ENCODE measurements around the gene KLHL18.
"Not testable (repeated sequence)": the region's sequence is repeated elsewhere in the genome, so short reads cannot be mapped to it uniquely, and the experiment has no call there.

The KLHL18 gene

GRCh38 chr3:47299381-47300318 is 16.9 kb downstream of the KLHL18 start:
- Histone ChIP-seq H3K36me3 (ENCODE audit: control insufficient read depth, insufficient read depth, low read length) (no peaks in the 10 kb centered on the region), H3K4me3 (ENCODE audit: low read depth, low read length) (no peak overlapping the region), H3K27me3 (ENCODE audit: control insufficient read depth, insufficient read depth, low read length) (no peaks in the 10 kb centered on the region), H3K4me1 (ENCODE audit: control insufficient read depth, insufficient read depth, low read length) (no peaks in the 10 kb centered on the region), H3K9me3 (ENCODE audit: control insufficient read depth, insufficient read depth, low read length) (no peaks in the 10 kb centered on the region), H3K9ac (ENCODE audit: low read depth, low read length) (no peak overlapping the region)

GRCh38 chr3:47301456-47301855 is 18.7 kb downstream of the KLHL18 start:
- no peaks in the 10 kb centered on the region for H3K27me3 ChIP-seq (ENCODE audit: control insufficient read depth, insufficient read depth, low read length)
- no peak overlapping the region for H3K9ac ChIP-seq (ENCODE audit: low read depth, low read length)

GRCh38 chr3:47306022-47306421 is 23.3 kb downstream of the KLHL18 start:
- no peaks in the 10 kb centered on the region for H3K36me3 ChIP-seq (ENCODE audit: control insufficient read depth, insufficient read depth, low read length)
- no peak overlapping the region for H3K4me3 ChIP-seq (ENCODE audit: low read depth, low read length)
- no peaks in the 10 kb centered on the region for H3K27me3 ChIP-seq (ENCODE audit: control insufficient read depth, insufficient read depth, low read length)
- H3K9ac ChIP-seq (ENCODE audit: low read depth, low read length), result no peak overlapping the region
- no peaks in the 10 kb centered on the region for H3K9me3 ChIP-seq (ENCODE audit: control insufficient read depth, insufficient read depth, low read length)
- H3K4me1 ChIP-seq (ENCODE audit: control insufficient read depth, insufficient read depth, low read length), result no peaks in the 10 kb centered on the region

More at GRCh38 chr3:47301456-47301855, 18.7 kb downstream of the KLHL18 start:
- no peak overlapping the region for H3K4me3 ChIP-seq (ENCODE audit: low read depth, low read length)
- no peaks in the 10 kb centered on the region for H3K9me3 ChIP-seq (ENCODE audit: control insufficient read depth, insufficient read depth, low read length)
- no peaks in the 10 kb centered on the region for H3K36me3 ChIP-seq (ENCODE audit: control insufficient read depth, insufficient read depth, low read length)
- H3K4me1 ChIP-seq (ENCODE audit: control insufficient read depth, insufficient read depth, low read length), result no peaks in the 10 kb centered on the region

- not testable (repeated sequence) for H3K9me3 ChIP-seq (ENCODE audit: control insufficient read depth, insufficient read depth, low read length); H3K9ac ChIP-seq (ENCODE audit: low read depth, low read length); H3K27me3 ChIP-seq (ENCODE audit: control insufficient read depth, insufficient read depth, low read length); H3K4me3 ChIP-seq (ENCODE audit: low read depth, low read length); H3K4me1 ChIP-seq (ENCODE audit: control insufficient read depth, insufficient read depth, low read length); H3K36me3 ChIP-seq (ENCODE audit: control insufficient read depth, insufficient read depth, low read length)
These were observed 26.5 kb downstream of the KLHL18 start for GRCh38 chr3:47309231-47309630.

DNA sequence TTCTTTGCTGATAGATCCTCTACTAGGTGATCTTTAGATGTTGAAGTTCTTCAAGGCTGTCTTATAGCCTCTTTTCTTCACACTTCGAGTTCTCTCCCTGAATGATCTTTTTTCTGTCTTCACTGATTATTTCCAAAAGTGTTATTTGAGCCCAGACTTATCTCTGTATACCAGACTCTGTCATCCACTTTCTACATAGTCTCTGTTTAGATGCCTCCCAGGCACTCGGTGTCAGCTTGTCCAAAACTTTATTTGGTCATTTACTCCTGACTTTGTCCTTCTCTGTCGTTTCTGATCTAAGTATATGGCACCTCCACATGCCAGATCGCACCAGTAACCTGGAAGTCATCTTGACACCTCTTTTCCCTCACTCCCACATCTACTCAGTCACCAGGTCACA is 27.6 kb downstream of the KLHL18 start:
- Histone ChIP-seq H3K9ac (ENCODE audit: low read depth, low read length) (no peak overlapping the region), H3K4me1 (ENCODE audit: control insufficient read depth, insufficient read depth, low read length) (peaks cover 3% of the 10 kb centered on the region)

GRCh38 chr3:47313341-47314055 is 30.8 kb downstream of the KLHL18 start:
- H3K27me3 ChIP-seq (ENCODE audit: control insufficient read depth, insufficient read depth, low read length), result no peaks in the 10 kb centered on the region
- peaks cover 3% of the 10 kb centered on the region for H3K4me1 ChIP-seq (ENCODE audit: control insufficient read depth, insufficient read depth, low read length)
- H3K9me3 ChIP-seq (ENCODE audit: control insufficient read depth, insufficient read depth, low read length), result no peaks in the 10 kb centered on the region
- H3K9ac ChIP-seq (ENCODE audit: low read depth, low read length), result no peak overlapping the region
- H3K36me3 ChIP-seq (ENCODE audit: control insufficient read depth, insufficient read depth, low read length), result no peaks in the 10 kb centered on the region
- H3K4me3 ChIP-seq (ENCODE audit: low read depth, low read length), result no peak overlapping the region

More for the DNA sequence above, 27.6 kb downstream of the KLHL18 start:
- H3K9me3 ChIP-seq (ENCODE audit: control insufficient read depth, insufficient read depth, low read length), result no peaks in the 10 kb centered on the region
- no peaks in the 10 kb centered on the region for H3K27me3 ChIP-seq (ENCODE audit: control insufficient read depth, insufficient read depth, low read length)
- no peak overlapping the region for H3K4me3 ChIP-seq (ENCODE audit: low read depth, low read length)
- H3K36me3 ChIP-seq (ENCODE audit: control insufficient read depth, insufficient read depth, low read length), result no peaks in the 10 kb centered on the region

GRCh38 chr3:47314056-47314764 is 31.5 kb downstream of the KLHL18 start:
- no peaks in the 10 kb centered on the region for H3K36me3 ChIP-seq (ENCODE audit: control insufficient read depth, insufficient read depth, low read length)
- H3K4me3 ChIP-seq (ENCODE audit: low read depth, low read length), result no peak overlapping the region
- H3K27me3 ChIP-seq (ENCODE audit: control insufficient read depth, insufficient read depth, low read length), result no peaks in the 10 kb centered on the region
- H3K9ac ChIP-seq (ENCODE audit: low read depth, low read length), result no peak overlapping the region
- H3K4me1 ChIP-seq (ENCODE audit: control insufficient read depth, insufficient read depth, low read length), result peaks cover 3% of the 10 kb centered on the region
- no peaks in the 10 kb centered on the region for H3K9me3 ChIP-seq (ENCODE audit: control insufficient read depth, insufficient read depth, low read length)

GRCh38 chr3:47315069-47315647 is 32.4 kb downstream of the KLHL18 start:
- H3K4me1 ChIP-seq (ENCODE audit: control insufficient read depth, insufficient read depth, low read length), result peaks cover 3% of the 10 kb centered on the region
- H3K4me3 ChIP-seq (ENCODE audit: low read depth, low read length), result no peak overlapping the region
- no peak overlapping the region for H3K9ac ChIP-seq (ENCODE audit: low read depth, low read length)
- H3K36me3 ChIP-seq (ENCODE audit: control insufficient read depth, insufficient read depth, low read length), result peaks cover 3% of the 10 kb centered on the region
- H3K9me3 ChIP-seq (ENCODE audit: control insufficient read depth, insufficient read depth, low read length), result no peaks in the 10 kb centered on the region
- H3K27me3 ChIP-seq (ENCODE audit: control insufficient read depth, insufficient read depth, low read length), result no peaks in the 10 kb centered on the region

- not testable (repeated sequence) for H3K36me3 ChIP-seq (ENCODE audit: control insufficient read depth, insufficient read depth, low read length); H3K4me3 ChIP-seq (ENCODE audit: low read depth, low read length); H3K9ac ChIP-seq (ENCODE audit: low read depth, low read length); H3K27me3 ChIP-seq (ENCODE audit: control insufficient read depth, insufficient read depth, low read length); H3K9me3 ChIP-seq (ENCODE audit: control insufficient read depth, insufficient read depth, low read length); H3K4me1 ChIP-seq (ENCODE audit: control insufficient read depth, insufficient read depth, low read length)
These were observed 33.4 kb downstream of the KLHL18 start for GRCh38 chr3:47316151-47316550.

DNA sequence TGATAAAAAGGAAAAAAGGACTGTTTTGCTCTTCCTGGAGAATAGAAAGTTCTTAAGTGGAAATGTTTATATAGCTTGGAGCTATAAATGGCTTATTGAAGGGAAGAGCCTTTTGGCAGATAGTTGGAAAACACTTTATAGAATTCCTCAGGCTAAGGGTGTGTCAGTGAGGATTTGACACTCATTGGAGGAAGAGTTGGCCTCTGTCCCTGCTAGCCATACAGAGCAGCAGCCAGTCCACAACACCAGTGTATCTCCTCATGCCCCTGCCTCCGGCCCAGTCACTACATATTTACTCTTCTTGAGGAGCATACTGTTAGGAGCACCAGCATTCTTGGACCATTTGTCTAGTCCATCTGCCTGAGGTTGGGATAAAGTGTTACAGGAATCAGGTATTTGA is 36.2 kb downstream of the KLHL18 start:
- H3K4me1 ChIP-seq (ENCODE audit: control insufficient read depth, insufficient read depth, low read length), result peaks cover 3% of the 10 kb centered on the region
- no peak overlapping the region for H3K9ac ChIP-seq (ENCODE audit: low read depth, low read length)
- H3K27me3 ChIP-seq (ENCODE audit: control insufficient read depth, insufficient read depth, low read length), result no peaks in the 10 kb centered on the region
- no peak overlapping the region for H3K4me3 ChIP-seq (ENCODE audit: low read depth, low read length)
- no peaks in the 10 kb centered on the region for H3K9me3 ChIP-seq (ENCODE audit: control insufficient read depth, insufficient read depth, low read length)
- peaks cover 11% of the 10 kb centered on the region for H3K36me3 ChIP-seq (ENCODE audit: control insufficient read depth, insufficient read depth, low read length)

DNA sequence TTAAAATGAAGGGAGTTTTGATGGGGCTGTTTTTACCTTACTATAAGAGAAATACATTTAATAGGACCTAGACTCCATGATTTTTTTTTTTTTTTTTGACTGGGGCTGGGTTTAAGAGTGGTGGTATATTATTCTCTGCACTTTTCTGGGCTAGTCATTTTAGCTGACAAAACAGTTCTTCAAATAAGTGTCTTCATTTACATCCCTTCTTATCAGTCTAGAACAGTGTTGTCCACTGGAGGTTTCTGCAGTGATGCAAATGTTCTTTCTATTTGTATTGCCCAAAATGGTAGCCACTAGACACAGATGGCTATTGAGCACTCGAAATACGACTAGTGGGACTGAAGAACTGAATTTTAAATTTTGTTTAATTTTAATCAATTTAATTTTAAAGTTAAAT is 37.2 kb downstream of the KLHL18 start:
- no peak overlapping the region for H3K4me3 ChIP-seq (ENCODE audit: low read depth, low read length)
- H3K4me1 ChIP-seq (ENCODE audit: control insufficient read depth, insufficient read depth, low read length), result peaks cover 3% of the 10 kb centered on the region
- H3K9me3 ChIP-seq (ENCODE audit: control insufficient read depth, insufficient read depth, low read length), result no peaks in the 10 kb centered on the region
- H3K36me3 ChIP-seq (ENCODE audit: control insufficient read depth, insufficient read depth, low read length), result peaks cover 12% of the 10 kb centered on the region
- H3K27me3 ChIP-seq (ENCODE audit: control insufficient read depth, insufficient read depth, low read length), result no peaks in the 10 kb centered on the region
- H3K9ac ChIP-seq (ENCODE audit: low read depth, low read length), result no peak overlapping the region
